Amniotic stem cell (primary cell): ENCODE data around the gene MYT1.

ENCODE experiments used
- DNase-seq: peaks from one replicate; lab custom pipeline; 2025; lab: John Stamatoyannopoulos, UW

The MYT1 gene

DNA sequence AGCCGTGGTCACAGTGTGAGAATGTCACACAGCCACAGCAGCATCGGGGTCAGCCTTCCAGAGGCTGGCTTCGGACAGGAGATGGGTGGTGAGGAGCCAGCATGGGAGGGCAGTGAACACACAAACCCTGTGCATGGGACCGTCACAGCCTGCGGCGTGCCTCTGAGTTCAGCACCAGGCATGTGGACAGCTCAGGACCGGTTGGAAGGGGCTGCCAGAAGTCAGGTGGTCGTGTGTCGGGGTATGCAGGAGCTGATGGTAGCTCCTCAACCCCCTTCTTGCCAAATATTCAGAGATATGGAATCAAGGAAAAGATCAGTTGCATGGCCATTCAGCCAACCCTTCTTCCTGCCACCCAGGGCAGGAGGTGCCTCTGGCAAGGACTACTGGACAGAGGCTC, 28.2 kb downstream of the MYT1 start:
- DNase-seq = no peak

- no peak for DNase-seq
Observed at GRCh38 chr20:64193058-64193457, 28.8 kb downstream of the MYT1 start.

DNA sequence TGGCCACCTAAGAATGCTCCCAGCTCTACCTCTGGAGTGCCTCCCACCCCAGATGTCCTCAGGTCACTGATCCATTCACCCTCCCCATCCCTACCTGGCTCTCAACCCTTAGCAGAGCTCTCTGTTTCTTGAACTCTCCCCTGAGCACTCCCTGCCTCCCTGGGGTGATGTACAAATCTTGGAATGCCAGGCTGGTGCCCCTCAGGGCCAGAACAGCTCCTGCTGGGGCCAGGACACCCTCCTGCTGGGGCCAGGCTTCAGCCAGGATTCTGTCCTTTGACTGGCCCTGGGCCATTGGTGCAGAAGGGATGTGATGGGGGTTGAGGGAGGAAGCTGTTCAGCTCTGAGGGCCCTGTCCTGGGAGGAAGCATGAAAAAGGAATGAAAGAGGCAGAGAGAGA, 30.0 kb downstream of the MYT1 start:
- no peak for DNase-seq

- no peak for DNase-seq
Observed at GRCh38 chr20:64196309-64196708, 32.1 kb downstream of the MYT1 start.

DNA sequence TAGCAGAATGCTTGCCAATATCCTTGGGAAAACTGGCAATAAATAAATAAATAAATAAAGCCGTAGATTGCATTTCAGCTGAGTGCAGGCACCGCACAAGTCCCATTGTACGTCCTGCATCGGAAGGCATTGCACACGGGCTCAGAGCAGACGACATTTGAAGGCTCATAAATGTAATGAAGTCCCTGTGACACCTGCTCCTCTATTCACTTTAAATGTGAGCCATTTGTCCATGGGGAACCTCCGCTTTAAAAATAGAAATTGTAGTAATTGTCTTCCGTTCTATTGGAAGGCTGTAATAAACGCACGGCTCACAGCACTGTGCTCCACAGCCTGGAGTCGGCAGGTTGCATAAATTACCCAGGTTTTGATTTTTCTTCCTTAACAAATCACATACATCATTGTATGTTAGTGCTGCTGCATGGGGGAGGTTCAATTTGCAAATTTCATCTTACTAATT, 32.6 kb downstream of the MYT1 start:
- DNase-seq = no peak

DNA sequence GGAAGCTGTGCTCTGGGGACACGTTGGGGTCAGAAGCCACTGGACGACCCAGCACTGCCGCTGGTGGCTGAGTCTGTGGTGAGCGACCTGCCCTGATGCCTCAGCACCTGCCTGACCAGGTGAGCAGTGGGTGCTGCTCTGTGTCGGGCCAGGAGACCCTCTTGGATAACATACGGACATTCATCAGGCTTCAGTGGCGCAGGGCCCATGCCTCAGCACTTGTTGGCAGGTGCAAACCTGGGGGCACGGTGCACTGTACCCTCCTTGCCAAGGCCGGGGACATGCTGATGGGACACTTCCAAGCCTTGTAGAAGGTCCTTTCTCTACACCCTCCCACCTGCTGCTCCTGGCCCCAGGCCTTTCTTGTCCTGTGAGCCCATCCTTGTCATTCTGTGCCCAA, 34.1 kb downstream of the MYT1 start:
- no peak for DNase-seq

DNA sequence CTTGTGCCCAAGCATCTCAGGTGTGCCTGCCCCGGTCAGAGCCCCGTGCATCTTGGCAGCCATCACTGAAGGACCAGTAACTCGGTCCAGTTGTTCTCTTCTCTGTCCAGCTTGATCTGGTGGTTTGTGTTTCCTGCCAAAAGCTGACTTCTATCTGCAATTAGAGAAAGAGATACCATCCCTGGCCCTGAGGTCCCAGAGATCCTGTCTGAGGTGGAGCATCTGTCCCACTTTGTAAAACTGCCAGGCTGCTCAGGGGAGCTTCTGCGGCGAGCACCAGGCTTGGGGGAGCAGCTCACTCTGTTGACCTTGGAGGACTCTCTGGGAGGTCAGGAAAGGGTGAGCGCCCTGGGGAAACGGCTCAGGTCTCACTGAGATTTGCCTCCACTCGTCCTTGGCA, 35.1 kb downstream of the MYT1 start:
- no peak for DNase-seq

DNA sequence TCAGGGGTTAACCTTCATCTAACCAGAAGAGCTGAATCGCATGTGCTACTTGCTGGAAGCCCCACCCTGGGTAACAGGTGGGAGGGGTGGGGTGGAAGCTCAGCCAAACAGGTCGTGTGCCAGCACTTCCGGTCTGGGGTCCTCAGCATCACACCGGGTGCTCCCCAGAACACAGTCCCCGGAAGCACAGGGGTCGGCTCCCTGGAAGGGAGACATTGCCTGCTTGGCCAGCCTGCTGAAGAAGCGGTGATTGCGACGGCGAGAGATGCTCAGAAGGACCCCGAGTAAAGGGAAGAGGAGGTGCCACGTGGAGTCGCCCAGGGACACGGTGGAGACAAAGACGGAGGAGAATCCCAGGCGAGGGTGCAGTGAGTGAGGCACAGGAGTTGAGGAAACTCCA, 36.5 kb downstream of the MYT1 start:
- no peak for DNase-seq

GRCh38 chr20:64201653-64202052, 37.4 kb downstream of the MYT1 start:
- no peak for DNase-seq

DNA sequence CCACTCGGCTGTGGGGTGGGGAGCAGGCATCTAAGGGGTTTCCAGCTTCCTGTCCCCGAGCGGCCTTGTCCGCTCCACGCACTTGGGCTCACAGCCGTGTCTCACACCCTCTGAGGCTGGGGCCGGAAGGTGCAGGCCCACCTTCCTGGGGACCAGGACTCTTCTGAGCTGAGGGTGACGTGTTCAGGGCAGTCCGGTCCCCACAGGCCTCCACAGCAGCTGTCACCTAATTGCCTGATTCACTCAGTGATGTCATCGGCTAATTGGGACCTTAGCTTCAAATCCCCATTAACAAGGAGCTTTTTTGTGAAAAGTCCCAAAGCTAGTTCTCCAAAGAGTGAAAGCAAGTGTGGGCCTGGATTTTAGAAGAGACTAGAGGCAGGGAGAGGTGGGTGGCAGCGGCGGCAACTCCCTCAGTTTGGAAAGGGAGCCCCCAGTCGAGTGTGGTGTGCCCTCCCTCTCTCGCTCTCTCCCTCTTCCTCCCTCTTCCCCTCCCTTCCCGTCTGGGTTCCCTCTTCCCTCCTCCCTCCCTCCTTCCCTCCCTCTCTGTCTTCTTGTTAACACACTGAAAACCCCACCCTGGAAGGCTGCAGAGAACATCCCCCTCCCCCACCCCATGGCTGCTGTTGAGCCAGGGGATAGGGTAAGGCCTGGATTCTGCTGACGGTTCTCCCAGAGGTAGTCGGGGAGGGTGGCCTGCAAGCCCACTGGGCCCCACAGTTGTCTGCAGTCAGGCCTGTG, 39.0 kb downstream of the MYT1 start:
- no peak for DNase-seq

DNA sequence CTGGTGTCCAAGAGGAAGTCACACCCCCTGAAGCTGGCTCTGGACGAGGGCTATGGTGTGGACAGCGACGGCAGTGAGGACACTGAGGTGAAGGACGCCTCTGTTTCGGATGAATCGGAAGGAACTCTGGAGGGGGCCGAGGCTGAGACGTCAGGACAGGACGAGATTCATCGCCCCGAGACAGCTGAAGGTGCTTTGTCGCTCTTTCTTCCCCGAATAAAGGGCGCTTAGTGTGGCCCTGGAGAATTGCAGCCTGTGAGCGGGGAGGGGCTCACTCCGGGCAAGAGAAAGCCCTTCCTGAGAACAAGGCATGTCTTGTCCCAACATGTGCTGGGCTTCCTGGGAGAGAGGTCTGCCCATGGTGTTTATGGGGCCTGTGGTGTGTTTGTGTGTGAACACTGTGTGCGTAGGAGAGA, 41.4 kb downstream of the MYT1 start:
- no peak for DNase-seq

GRCh38 chr20:64206614-64207013, 42.4 kb downstream of the MYT1 start:
- no peak for DNase-seq

DNA sequence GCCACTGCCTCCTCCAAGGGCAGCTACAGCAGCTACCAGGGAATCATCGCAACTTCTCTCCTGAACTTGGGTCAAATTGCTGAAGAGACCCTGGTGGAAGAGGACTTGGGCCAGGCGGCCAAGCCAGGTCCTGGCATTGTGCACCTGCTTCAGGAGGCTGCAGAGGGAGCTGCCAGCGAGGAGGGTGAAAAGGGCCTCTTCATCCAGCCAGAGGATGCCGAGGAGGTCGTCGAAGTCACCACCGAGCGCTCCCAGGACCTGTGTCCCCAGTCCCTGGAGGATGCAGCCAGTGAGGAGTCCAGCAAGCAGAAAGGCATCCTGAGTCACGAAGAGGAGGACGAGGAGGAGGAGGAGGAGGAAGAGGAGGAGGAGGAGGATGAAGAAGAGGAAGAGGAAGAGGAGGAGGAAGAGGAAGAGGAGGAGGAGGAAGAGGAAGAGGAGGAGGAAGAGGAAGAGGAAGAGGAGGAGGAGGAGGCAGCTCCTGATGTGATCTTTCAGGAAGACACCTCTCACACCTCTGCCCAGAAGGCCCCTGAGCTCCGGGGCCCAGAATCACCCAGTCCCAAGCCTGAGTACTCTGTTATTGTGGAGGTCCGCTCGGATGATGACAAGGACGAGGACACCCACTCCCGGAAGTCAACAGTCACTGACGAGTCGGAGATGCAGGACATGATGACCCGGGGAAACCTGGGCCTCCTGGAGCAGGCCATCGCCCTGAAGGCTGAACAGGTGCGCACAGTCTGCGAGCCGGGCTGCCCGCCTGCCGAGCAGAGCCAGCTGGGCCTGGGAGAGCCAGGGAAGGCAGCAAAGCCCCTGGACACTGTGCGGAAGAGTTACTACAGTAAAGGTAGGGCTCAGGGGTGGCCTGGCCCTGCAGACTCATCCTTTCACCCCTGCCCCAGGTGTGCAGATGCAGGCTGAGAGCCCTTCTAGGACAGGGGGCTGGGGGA, 43.7 kb downstream of the MYT1 start:
- no peak for DNase-seq

DNA sequence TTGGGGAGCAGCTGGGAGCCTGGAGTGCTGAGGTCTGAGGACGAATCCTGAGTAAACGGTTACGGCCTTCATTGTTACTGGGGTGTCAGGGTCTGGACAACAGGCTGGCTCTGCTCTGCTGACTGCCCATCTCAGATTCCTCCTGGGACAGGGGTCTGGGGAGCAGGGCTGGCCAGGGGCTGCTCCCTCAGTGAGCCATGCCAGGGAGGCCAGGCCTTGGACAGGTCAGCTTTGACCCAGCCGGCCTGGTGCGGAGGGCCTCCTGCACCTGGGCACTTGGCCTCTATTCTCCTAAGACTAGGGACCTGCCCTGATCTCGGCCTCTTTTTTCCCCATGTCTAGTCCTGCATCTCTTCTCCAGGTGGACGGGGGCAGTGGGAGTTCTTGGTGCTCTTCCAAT, 44.9 kb downstream of the MYT1 start:
- DNase-seq = no peak

DNA sequence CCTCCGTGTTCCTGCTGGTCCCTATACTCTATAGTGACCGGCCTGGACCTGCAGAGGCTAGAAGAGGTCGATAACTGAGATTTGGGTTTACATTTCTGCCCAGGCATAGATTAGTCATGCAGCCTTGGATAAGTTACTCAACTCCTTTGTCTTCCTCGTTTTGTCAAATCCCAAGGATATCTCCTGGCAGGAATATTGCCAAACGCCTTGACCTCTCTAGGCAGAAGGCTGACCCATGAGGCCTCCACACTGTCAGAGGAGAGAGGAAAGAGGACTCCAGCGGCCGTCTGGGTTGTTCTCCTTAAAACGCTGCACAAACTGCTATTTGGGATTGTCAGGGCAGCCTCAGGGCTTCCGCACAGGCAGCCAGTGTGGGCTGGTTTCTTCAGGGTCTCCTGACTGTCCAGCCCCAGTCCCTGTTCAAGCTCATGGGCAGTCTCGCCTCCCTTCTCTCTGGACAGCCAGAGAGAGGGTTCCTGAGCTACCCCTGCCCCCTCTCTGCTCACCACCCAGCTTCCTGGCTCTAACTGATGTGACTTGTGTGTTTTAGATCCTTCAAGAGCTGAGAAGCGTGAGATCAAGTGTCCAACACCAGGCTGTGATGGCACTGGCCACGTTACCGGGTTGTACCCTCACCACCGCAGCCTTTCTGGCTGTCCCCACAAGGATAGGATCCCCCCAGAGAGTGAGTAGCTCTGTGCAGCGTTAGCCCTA, 46.6 kb downstream of the MYT1 start:
- DNase-seq = no peak

DNA sequence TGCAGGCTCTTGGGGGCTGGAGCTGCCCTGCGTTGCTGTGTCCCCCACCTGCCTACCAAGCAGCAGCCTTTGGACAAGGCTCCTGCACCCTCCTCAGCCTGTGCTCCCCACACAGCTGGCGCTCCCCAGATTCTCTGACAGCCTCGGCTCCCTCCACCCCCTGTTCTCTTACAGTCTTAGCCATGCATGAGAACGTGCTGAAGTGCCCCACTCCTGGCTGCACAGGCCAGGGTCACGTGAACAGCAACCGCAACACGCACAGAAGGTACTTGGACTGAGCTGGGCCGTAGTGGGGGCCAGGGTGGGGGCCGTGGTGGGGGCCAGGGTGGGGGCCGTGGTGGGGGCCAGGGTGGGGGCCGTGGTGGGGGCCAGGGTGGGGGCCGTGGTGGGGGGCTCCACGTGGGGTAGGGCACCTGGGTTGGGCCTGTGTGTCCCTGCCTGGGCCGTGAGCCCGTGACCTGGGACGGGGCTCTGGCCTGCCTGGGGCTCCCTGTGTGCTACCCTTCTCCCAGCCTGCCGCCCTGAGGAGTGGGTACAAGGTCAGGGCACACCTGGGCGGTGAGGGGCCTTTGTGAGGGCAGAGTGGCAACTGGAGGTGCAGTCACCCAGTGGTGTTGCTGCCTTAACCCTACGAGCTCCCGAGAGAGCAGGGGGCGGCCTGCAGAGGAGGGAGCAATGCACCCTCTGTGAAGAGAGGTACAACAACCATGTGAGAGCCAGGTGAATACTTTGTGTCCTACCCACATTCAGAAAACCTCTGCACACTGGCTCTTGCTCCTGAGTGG, 47.8 kb downstream of the MYT1 start:
- no peak for DNase-seq

- no peak for DNase-seq
Observed at GRCh38 chr20:64212755-64213154, 48.5 kb downstream of the MYT1 start.

DNA sequence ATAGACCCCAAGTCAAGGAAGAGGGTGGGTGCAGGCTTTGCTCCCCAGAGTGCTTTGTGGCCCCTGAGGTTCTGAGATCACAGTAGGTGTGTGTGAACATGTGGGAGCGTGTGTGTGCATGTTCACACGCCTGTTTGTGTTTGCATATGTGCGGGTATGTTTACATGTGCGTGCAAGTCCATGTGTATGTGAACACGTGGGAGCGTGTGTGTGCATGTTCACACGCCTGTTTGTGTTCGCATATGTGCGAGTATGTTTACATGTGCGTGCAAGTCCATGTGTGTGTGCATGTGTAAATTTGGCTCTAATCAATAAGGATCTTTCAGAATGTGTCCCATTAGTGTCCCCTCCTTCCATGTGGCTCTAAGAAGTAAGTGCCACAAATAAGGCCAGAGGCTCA, 49.9 kb downstream of the MYT1 start:
- DNase-seq = no peak

GRCh38 chr20:64214952-64215351, 50.7 kb downstream of the MYT1 start:
- no peak for DNase-seq

DNA sequence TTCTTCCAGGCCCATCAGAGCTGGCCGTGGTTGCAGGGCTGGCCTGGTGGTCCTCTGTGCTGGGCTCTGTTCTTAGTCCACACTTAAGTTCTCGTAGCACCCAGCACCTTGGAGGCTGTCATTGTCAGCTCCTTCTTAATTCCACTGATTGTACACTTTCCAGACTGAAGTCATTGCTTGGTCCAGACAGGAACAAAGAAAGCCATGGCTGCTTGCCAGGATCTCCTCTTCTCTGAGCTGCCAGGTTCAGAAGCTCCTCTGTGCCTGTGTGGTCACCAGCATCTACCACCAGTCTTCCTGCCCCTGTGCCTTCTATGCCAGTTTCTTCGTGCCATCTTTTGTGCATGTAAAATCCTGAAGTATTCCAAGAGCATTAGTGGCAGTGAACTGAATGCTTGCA, 51.8 kb downstream of the MYT1 start:
- no peak for DNase-seq

- no peak for DNase-seq
Observed at GRCh38 chr20:64216910-64217309, 52.7 kb downstream of the MYT1 start.
